Glutamatergic neuron (in vitro differentiated cells): ENCODE results near the gene ZNF423. TPM values are rescaled to one million over a fixed set of nuclear protein-coding genes. Genes with fewer than 3 reads are reported as not detected.

ENCODE experiments used
- DNase-seq: peaks from one replicate; pipeline ENCODE4 v3.0.0; 2022
- H3K27ac Mint-ChIP-seq: one replicate; pipeline ENCODE4 v1.8.0; 2020; ENCODE audit warnings: mild to moderate bottlenecking, mixed read lengths, inconsistent platforms; ENCODE audit not compliant: unreplicated experiment
- H3K27me3 Mint-ChIP-seq: one replicate; pipeline ENCODE4 v1.8.0; 2020; ENCODE audit warnings: mild to moderate bottlenecking, moderate library complexity, mixed read lengths, inconsistent platforms; ENCODE audit not compliant: unreplicated experiment
- H3K36me3 Mint-ChIP-seq: one replicate; pipeline ENCODE4 v1.8.0; 2020; ENCODE audit warnings: mild to moderate bottlenecking, mixed read lengths, inconsistent platforms; ENCODE audit not compliant: unreplicated experiment
- H3K4me1 Mint-ChIP-seq: one replicate; pipeline ENCODE4 v1.8.0; 2020; ENCODE audit warnings: mild to moderate bottlenecking, low read depth, mixed read lengths, inconsistent platforms; ENCODE audit not compliant: unreplicated experiment
- H3K4me3 Mint-ChIP-seq: one replicate; pipeline ENCODE4 v1.8.0; 2020; ENCODE audit warnings: mild to moderate bottlenecking, mixed read lengths, inconsistent platforms; ENCODE audit not compliant: unreplicated experiment
- H3K9me3 Mint-ChIP-seq: one replicate; pipeline ENCODE4 v1.8.0; 2020; ENCODE audit warnings: mild to moderate bottlenecking, moderate library complexity, mixed read lengths, inconsistent platforms; ENCODE audit not compliant: unreplicated experiment
- total RNA-seq: library from RNA; stranded (reverse); fragmentation: NEBNext Ultra II Directional; extraction: Animal tissue kit (Norgen Biotek cat#: 25700); gene quantifications from one replicate; pipeline ENCODE4 v1.2.1, GENCODE V29; 2021; ENCODE audit not compliant: unreplicated experiment
- TF ChIP-seq, protein P1 (sequence below): fragments of 200-600 bp; sonication (generic); IDR thresholded peaks from one replicate; pipeline ENCODE4 v1.5.0; 2021; ENCODE audit not compliant: partially characterized antibody, unreplicated experiment

The ZNF423 gene
- total RNA-seq, 1 donor from 2014 or later = 149 TPM

DNA sequence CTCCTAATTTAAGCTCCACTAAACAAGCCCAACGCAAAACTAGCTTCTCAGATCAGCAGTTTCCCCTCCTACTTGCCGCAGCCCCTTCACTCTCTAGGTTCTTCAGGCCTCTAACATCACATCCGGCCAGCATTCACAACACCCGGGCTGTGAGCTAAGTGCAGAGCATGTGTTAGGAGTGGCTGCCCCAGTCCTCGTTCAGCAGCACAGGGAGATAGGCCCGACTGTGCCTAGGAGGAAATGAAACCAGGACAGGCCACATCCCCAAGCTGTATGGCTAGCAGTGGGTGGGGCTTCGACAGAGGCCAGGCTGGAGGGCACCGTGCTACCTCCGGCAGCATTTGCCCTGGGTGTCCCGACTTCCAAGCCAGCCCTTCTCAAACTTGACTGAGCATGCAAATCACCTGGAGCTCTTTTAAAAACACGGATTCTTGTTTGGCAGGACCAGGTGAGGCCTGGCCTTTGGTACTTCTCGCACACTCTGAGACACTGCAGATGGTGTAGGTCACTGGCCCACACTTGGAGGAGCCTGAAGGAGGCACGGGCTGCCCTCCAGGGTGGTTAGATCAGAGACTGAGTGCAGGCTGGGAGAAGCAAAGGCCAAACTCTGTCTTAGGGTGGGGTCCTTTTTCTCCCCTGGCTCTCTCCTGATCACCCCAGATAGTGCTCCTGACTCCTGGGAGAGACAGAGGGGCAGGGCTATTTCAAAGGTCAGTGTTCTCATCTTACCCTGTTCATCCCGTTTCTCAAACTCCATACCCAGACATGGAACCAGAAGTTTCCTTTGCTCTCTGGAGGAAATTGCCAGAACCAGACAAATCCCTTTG lies 280.4 kb downstream of the ZNF423 start:
- Mint-ChIP-seq H3K4me3 (peak overlapping the region; percentile 59), H3K4me1 (peaks cover 30% of the 10 kb centered on the region), H3K9me3 (peaks cover 24% of the 10 kb centered on the region), H3K36me3 (peaks cover 15% of the 10 kb centered on the region), H3K27me3 (peaks cover 21% of the 10 kb centered on the region), H3K27ac (peak overlapping the region; percentile 84)
- no peak for DNase-seq
- TF ChIP-seq, protein P1, sequence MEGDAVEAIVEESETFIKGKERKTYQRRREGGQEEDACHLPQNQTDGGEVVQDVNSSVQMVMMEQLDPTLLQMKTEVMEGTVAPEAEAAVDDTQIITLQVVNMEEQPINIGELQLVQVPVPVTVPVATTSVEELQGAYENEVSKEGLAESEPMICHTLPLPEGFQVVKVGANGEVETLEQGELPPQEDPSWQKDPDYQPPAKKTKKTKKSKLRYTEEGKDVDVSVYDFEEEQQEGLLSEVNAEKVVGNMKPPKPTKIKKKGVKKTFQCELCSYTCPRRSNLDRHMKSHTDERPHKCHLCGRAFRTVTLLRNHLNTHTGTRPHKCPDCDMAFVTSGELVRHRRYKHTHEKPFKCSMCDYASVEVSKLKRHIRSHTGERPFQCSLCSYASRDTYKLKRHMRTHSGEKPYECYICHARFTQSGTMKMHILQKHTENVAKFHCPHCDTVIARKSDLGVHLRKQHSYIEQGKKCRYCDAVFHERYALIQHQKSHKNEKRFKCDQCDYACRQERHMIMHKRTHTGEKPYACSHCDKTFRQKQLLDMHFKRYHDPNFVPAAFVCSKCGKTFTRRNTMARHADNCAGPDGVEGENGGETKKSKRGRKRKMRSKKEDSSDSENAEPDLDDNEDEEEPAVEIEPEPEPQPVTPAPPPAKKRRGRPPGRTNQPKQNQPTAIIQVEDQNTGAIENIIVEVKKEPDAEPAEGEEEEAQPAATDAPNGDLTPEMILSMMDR = no peak

DNA sequence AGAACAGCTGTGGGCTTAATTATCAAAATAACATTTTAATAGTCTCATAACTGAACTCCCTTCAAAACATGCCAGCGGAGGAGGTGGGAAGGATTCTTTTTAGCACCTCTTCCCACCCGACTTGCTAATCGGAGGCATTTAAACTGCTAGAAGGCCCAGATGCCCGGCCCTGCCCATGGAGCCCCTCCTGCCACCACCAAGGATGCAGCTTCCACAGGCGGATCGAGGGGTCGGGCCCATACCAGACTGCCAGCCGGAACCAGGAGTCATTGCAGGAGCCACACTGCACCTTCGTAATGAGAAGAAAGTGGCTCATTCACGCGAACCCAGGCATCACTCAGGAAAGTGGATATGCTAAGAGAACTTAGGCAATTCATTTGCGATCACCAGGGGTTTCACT lies 281.1 kb downstream of the ZNF423 start:
- TF ChIP-seq, protein P1 = no peak
- H3K27me3 Mint-ChIP-seq = peaks cover 21% of the 10 kb centered on the region
- H3K4me1 Mint-ChIP-seq = peaks cover 26% of the 10 kb centered on the region
- H3K27ac Mint-ChIP-seq = peak overlapping the region; percentile 84
- H3K4me3 Mint-ChIP-seq = no peak overlapping the region
- no peak for DNase-seq
- H3K9me3 Mint-ChIP-seq = peaks cover 31% of the 10 kb centered on the region
- H3K36me3 Mint-ChIP-seq = peaks cover 15% of the 10 kb centered on the region

DNA sequence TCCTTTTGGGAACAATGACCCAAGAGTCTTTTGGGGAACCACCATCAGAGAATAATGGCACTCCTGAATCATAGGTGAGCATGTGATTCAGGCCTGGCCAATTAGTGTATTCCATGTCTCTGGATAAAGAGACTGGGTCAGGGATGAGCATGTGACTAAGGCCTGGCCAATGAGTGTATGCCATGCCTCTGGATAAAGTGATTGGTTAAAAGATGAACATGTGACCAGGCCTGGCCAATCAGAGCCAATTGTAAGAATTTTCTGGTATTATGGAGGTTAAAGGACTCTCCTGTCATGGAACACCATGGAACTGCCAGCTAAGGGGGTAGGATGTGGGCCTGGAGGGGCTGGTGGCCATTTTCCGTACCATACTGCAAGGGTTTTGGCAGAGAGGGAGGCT lies 288.0 kb downstream of the ZNF423 start:
- TF ChIP-seq, protein P1 = no peak
- peaks cover 35% of the 10 kb centered on the region for H3K9me3 Mint-ChIP-seq
- no peak for DNase-seq
- peaks cover 25% of the 10 kb centered on the region for H3K27me3 Mint-ChIP-seq
- H3K36me3 Mint-ChIP-seq = peaks cover 17% of the 10 kb centered on the region
- no peak overlapping the region for H3K4me3 Mint-ChIP-seq
- peaks cover 26% of the 10 kb centered on the region for H3K4me1 Mint-ChIP-seq
- H3K27ac Mint-ChIP-seq = no peak overlapping the region

DNA sequence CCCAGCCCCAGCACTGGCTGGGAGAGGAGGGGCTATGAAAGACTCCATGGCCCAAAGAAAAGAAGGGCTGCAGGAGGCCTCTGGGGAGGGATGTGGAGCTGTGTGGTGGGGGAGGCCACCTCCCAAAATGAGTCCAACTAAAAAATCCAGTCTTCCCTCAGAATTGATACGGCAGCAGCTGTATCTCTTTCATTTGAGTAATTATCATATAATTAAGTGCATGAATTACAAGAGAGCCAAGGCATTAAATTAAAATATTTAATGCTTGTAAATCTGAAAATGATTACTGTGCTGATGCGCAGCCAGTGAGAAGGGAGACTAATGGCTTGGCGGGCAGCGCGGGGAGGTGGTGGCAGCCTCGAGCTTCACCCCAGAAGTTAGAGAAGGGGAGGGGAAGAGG lies 289.5 kb downstream of the ZNF423 start:
- peaks cover 11% of the 10 kb centered on the region for H3K36me3 Mint-ChIP-seq
- no peak overlapping the region for H3K27ac Mint-ChIP-seq
- H3K4me3 Mint-ChIP-seq = no peak overlapping the region
- TF ChIP-seq, protein P1 = no peak
- H3K9me3 Mint-ChIP-seq = peaks cover 37% of the 10 kb centered on the region
- no peak for DNase-seq
- H3K27me3 Mint-ChIP-seq = peaks cover 22% of the 10 kb centered on the region
- peaks cover 27% of the 10 kb centered on the region for H3K4me1 Mint-ChIP-seq
